NT2/D1 (cell line): ENCODE measurements around the gene CTSO.
"Not testable (repeated sequence)": the region's sequence is repeated elsewhere in the genome, so short reads cannot be mapped to it uniquely, and the experiment has no call there.

ENCODE experiments used
- DNase-seq: peaks from one replicate; pipeline ENCODE4 v3.0.0-alpha.2; 2011; ENCODE audit warnings: low read depth, low spot score
- H3K27me3 ChIP-seq: 2 replicates; pipeline ENCODE4 v1.6.0; 2011; ENCODE audit warnings: mild to moderate bottlenecking; ENCODE audit not compliant: insufficient read length, insufficient read depth
- H3K36me3 ChIP-seq: 2 replicates; pipeline ENCODE4 v1.6.1; 2011; ENCODE audit warnings: mild to moderate bottlenecking, low read length, mixed read lengths; ENCODE audit not compliant: insufficient read depth, insufficient read length
- H3K4me1 ChIP-seq: 2 replicates; pipeline ENCODE4 v1.5.1; 2011; ENCODE audit not compliant: insufficient read depth, insufficient read length
- H3K4me3 ChIP-seq: 2 replicates; pipeline ENCODE4 v1.5.1; 2011; ENCODE audit warnings: low read depth; ENCODE audit not compliant: insufficient read length
- H3K9ac ChIP-seq: 2 replicates; pipeline ENCODE4 v1.6.0; 2011; ENCODE audit warnings: low read depth; ENCODE audit not compliant: insufficient read length
- H3K9me3 ChIP-seq: 2 replicates; pipeline ENCODE4 v1.5.1; 2011; ENCODE audit warnings: mild to moderate bottlenecking, low read length; ENCODE audit not compliant: insufficient read depth
- SUZ12 ChIP-seq: IDR thresholded peaks from 2 replicates; pipeline ENCODE4 v1.6.1; 2011; ENCODE audit not compliant: insufficient read length, insufficient read depth; ENCODE audit errors: extremely low read depth
- YY1 ChIP-seq: IDR thresholded peaks from 2 replicates; pipeline ENCODE4 v1.6.1; 2011; ENCODE audit not compliant: insufficient read length, insufficient read depth
- ZNF274 ChIP-seq: IDR thresholded peaks from 2 replicates; pipeline ENCODE4 v1.6.1; 2011; ENCODE audit warnings: mild to moderate bottlenecking, low read depth, low read length

The CTSO gene

DNA sequence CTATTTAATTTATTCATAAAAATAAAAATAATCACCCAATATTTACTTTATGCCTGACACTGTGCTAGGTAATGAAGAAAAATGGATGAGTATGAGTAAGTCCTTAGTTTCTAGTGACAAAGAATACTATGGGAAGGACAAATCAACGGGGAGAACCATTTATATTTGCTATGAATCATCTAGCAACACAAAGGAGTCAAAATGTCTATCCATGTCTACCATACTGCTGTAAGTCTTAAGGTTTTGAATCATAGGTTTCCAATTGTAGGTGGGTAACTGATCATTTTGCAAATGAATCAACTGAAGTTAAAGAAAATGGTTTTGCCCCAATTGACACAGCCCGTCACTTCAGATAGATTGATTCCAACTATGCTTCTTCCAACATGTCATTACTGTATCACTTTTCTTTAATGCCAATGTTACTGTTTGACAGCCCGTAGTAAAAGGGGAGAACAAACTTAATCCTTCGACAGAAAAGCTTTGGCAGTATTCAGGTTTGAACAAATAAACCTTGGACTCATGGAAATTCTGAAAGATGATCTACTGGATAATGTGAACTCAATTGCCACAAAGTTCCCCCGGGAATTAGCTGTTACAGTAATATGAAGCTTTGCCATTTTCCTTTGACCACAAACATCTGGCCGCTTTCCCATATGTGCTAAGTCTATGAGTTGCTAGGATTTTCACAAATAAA lies 47.0 kb downstream of the CTSO start:
- Histone ChIP-seq H3K9ac (no peak overlapping the region), H3K36me3 (no peaks in the 10 kb centered on the region), H3K4me3 (no peak overlapping the region), H3K4me1 (no peaks in the 10 kb centered on the region), H3K27me3 (no peaks in the 10 kb centered on the region), H3K9me3 (no peaks in the 10 kb centered on the region)
- no peak for DNase-seq
- TF ChIP-seq ZNF274, result no peak
- no peak for TF ChIP-seq YY1
- TF ChIP-seq SUZ12, result no peak

DNA sequence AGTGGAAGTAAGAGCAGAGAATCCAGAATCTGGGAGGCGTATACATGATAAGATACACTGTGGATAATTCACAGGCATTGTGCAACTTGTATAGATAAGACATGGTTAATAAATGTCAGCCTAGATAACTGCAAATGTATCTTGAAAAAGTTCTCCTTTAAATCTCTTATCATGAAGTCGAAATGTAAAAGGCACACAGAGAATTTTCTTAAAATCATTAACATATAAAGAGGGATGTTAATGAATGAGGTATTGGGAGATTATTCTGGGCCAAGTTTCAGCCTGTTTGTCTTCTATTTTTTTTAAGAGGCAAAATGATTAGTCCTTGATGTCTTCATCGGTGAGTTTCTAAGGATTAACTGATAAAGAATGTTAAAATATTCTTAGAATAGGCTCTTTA lies 49.3 kb downstream of the CTSO start:
- no peaks in the 10 kb centered on the region for H3K36me3 ChIP-seq
- TF ChIP-seq YY1, result no peak
- no peak for TF ChIP-seq ZNF274
- TF ChIP-seq SUZ12, result no peak
- H3K27me3 ChIP-seq, result no peaks in the 10 kb centered on the region
- H3K4me3 ChIP-seq, result no peak overlapping the region
- DNase-seq, result no peak
- no peak overlapping the region for H3K9ac ChIP-seq
- H3K4me1 ChIP-seq, result no peaks in the 10 kb centered on the region
- no peaks in the 10 kb centered on the region for H3K9me3 ChIP-seq

DNA sequence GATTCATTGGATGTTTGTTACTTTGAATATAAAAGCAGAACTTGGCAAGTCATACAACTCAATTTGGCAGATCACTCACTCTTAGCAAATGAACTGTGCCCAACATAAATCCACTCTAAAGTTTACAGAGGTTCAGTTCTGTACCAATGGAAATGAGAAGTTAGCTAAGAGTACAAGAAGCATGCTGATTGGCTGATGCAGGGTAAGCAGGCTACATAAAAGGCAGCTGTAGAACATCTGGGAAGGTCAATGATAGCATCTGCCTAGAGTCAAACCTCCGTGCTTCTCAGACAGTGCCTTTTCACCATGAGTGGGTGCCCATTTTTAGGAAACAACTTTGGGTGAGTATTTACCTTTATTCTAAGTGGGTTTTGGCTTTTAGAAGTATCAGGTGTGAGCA lies 50.2 kb downstream of the CTSO start, which contains the start of gene TDO2:
TSS of gene TDO2 (plus strand) at position 244 of the 400 bp plus-strand sequence. CDS start at position 307, 63 bp downstream.
- Histone ChIP-seq H3K4me3 (no peak within 1 kb of the TSS), H3K9ac (no peak within 1 kb of the TSS), H3K9me3 (no peaks in the 10 kb centered on the region), H3K4me1 (no peaks in the 10 kb centered on the region), H3K36me3 (no peaks in the 10 kb centered on the region), H3K27me3 (no peaks in the 10 kb centered on the region)
- TF ChIP-seq ZNF274 (no peak), SUZ12 (no peak)
- no peak for DNase-seq

GRCh38 chr4:155901013-155901412 lies 52.7 kb downstream of the CTSO start:
- no peak for DNase-seq
- no peaks in the 10 kb centered on the region for H3K9me3 ChIP-seq
- no peaks in the 10 kb centered on the region for H3K36me3 ChIP-seq
- no peaks in the 10 kb centered on the region for H3K27me3 ChIP-seq
- H3K4me3 ChIP-seq, result no peak overlapping the region
- TF ChIP-seq YY1 (no peak), ZNF274 (no peak), SUZ12 (no peak)
- no peak overlapping the region for H3K9ac ChIP-seq
- H3K4me1 ChIP-seq, result no peaks in the 10 kb centered on the region

GRCh38 chr4:155900381-155900780 lies 53.3 kb downstream of the CTSO start:
- no peak for TF ChIP-seq ZNF274
- no peak for TF ChIP-seq SUZ12
- TF ChIP-seq YY1, result no peak
- no peaks in the 10 kb centered on the region for H3K36me3 ChIP-seq
- peak; percentile 3 for DNase-seq

GRCh38 chr4:155899891-155900290 lies 53.8 kb downstream of the CTSO start:
- DNase-seq, result no peak
- TF ChIP-seq YY1, result no peak
- no peak for TF ChIP-seq ZNF274
- TF ChIP-seq SUZ12, result no peak
- no peaks in the 10 kb centered on the region for H3K36me3 ChIP-seq
- H3K4me1 ChIP-seq, result no peaks in the 10 kb centered on the region
- no peaks in the 10 kb centered on the region for H3K27me3 ChIP-seq
- H3K9ac ChIP-seq, result no peak overlapping the region
- H3K4me3 ChIP-seq, result no peak overlapping the region
- no peaks in the 10 kb centered on the region for H3K9me3 ChIP-seq

More at GRCh38 chr4:155900381-155900780, 53.3 kb downstream of the CTSO start:
- Histone ChIP-seq H3K4me1 (no peaks in the 10 kb centered on the region), H3K27me3 (no peaks in the 10 kb centered on the region), H3K9me3 (no peaks in the 10 kb centered on the region), H3K9ac (no peak overlapping the region), H3K4me3 (no peak overlapping the region)

- H3K27me3 ChIP-seq, H3K4me1 ChIP-seq, H3K4me3 ChIP-seq, DNase-seq, H3K9me3 ChIP-seq, H3K9ac ChIP-seq, H3K36me3 ChIP-seq: not testable (repeated sequence)
Observed at GRCh38 chr4:155898371-155898770, 55.3 kb downstream of the CTSO start.

- no peak for DNase-seq
- H3K4me3 ChIP-seq, result no peak overlapping the region
- H3K9me3 ChIP-seq, result peaks cover 16% of the 10 kb centered on the region; the same call in 1 of the 2 replicates
- TF ChIP-seq YY1 (no peak), ZNF274 (no peak), SUZ12 (no peak)
- no peaks in the 10 kb centered on the region for H3K4me1 ChIP-seq
- no peaks in the 10 kb centered on the region for H3K27me3 ChIP-seq
- no peaks in the 10 kb centered on the region for H3K36me3 ChIP-seq
- no peak overlapping the region for H3K9ac ChIP-seq
Observed at GRCh38 chr4:155891058-155891457, 62.6 kb downstream of the CTSO start.
